IPS DF 19.7 (cell line): ENCODE results near the gene ATG2B.

Source experiments
- DNase-seq: peaks from one replicate; pipeline ENCODE4 v3.0.0-alpha.2; 2013; ENCODE audit warnings: low read depth, low spot score

Gene ATG2B

GRCh38 chr14:96362965-96363750, at the start of gene ATG2B, which contains the start of gene GSKIP:
TSS of gene ATG2B (minus strand) at chr14:96363341. CDS start at chr14:96362976, 365 bp downstream.
TSS of gene GSKIP (plus strand) at chr14:96363526. CDS start at chr14:96382248, 18,722 bp downstream.
- DNase-seq, result peak; percentile 65

- no peak for DNase-seq
These were observed 47.0 kb upstream of the ATG2B start for GRCh38 chr14:96410119-96410518.

- no peak for DNase-seq
These were observed 46.6 kb upstream of the ATG2B start for GRCh38 chr14:96409701-96410100.

- DNase-seq, result no peak
These were observed 45.5 kb upstream of the ATG2B start for GRCh38 chr14:96408608-96409007.

GRCh38 chr14:96407935-96408570, 44.9 kb upstream of the ATG2B start:
- no peak for DNase-seq

- DNase-seq, result no peak
These were observed 42.5 kb upstream of the ATG2B start for GRCh38 chr14:96405677-96406076.

GRCh38 chr14:96403409-96403808, 40.3 kb upstream of the ATG2B start:
- DNase-seq, result no peak

- DNase-seq, result no peak
These were observed 37.4 kb upstream of the ATG2B start for GRCh38 chr14:96400495-96400894.

- no peak for DNase-seq
These were observed 36.3 kb upstream of the ATG2B start for GRCh38 chr14:96399405-96399804.

GRCh38 chr14:96398921-96399320, 35.8 kb upstream of the ATG2B start:
- no peak for DNase-seq

- no peak for DNase-seq
These were observed 35.3 kb upstream of the ATG2B start for GRCh38 chr14:96398432-96398831.

- DNase-seq, result no peak
These were observed 31.1 kb upstream of the ATG2B start for GRCh38 chr14:96394047-96394815.

GRCh38 chr14:96393071-96393691, 30.0 kb upstream of the ATG2B start:
- DNase-seq, result no peak

GRCh38 chr14:96391293-96392118, 28.4 kb upstream of the ATG2B start:
- peak; percentile 25 for DNase-seq

- no peak for DNase-seq
These were observed 27.8 kb upstream of the ATG2B start for GRCh38 chr14:96390965-96391292.

- no peak for DNase-seq
These were observed 22.2 kb upstream of the ATG2B start for GRCh38 chr14:96385385-96385784.

- no peak for DNase-seq
These were observed 21.6 kb upstream of the ATG2B start for GRCh38 chr14:96384740-96385139.

GRCh38 chr14:96384053-96384452, 20.9 kb upstream of the ATG2B start:
- DNase-seq, result no peak

- DNase-seq, result no peak
These were observed 20.3 kb upstream of the ATG2B start for GRCh38 chr14:96383445-96383844.

GRCh38 chr14:96380735-96381134, 17.6 kb upstream of the ATG2B start:
- no peak for DNase-seq

- no peak for DNase-seq
These were observed 13.0 kb upstream of the ATG2B start for GRCh38 chr14:96376093-96376492.
